A673 (cell line): Measurements from ENCODE around the gene MST1R. TPM values are rescaled to one million over a fixed set of nuclear protein-coding genes. Genes with fewer than 3 reads are reported as not detected.

Source experiments
- BruUV-seq: library from RNA; stranded (reverse); fragments of 400-500 nt; replicated peaks from 2 replicates; lab custom pipeline; 2021; lab: Mats Ljungman, UMichigan
- CTCF ChIA-PET: fragments of 300-600 bp; sonication (Branson Sonifier 250); formaldehyde crosslinking; loops from one replicate; lab custom pipeline; 2022; ENCODE audit warnings: antibody characterized with exemption; lab: Charles Lee
- POLR2A ChIA-PET: fragments of 300-600 bp; sonication (Branson Sonifier 250); formaldehyde crosslinking; loops from one replicate; lab custom pipeline; 2022; ENCODE audit warnings: antibody characterized with exemption; ENCODE audit not compliant: low non-redundant PET; lab: Charles Lee
- DNase-seq: peaks from one replicate; pipeline ENCODE4 v3.0.0-alpha.2; 2015; ENCODE audit warnings: low spot score
- H3K27ac ChIP-seq: fragments of 200-600 bp; sonication (generic); 2 replicates; pipeline ENCODE4 v1.5.1; 2016; ENCODE audit warnings: mixed run types, low read depth, mild to moderate bottlenecking, mixed read lengths, antibody characterized with exemption, low read length; ENCODE audit not compliant: poor library complexity, severe bottlenecking
- H3K27me3 ChIP-seq: fragments of 200-600 bp; sonication (generic); replicated peaks from 2 replicates; pipeline ENCODE4 v1.6.1; 2017; ENCODE audit warnings: mixed run types, low read depth, mild to moderate bottlenecking, mixed read lengths, antibody characterized with exemption, low read length; ENCODE audit not compliant: insufficient read depth, poor library complexity
- H3K36me3 ChIP-seq: fragments of 200-600 bp; sonication (generic); 2 replicates; pipeline ENCODE4 v1.6.1; 2016; ENCODE audit warnings: mixed run types, mild to moderate bottlenecking, mixed read lengths, antibody characterized with exemption, low read length; ENCODE audit not compliant: insufficient read depth, poor library complexity, severe bottlenecking
- H3K4me1 ChIP-seq: fragments of 200-600 bp; sonication (generic); 2 replicates; pipeline ENCODE4 v1.6.1; 2017; ENCODE audit warnings: mixed run types, mild to moderate bottlenecking, mixed read lengths, antibody characterized with exemption, low read length; ENCODE audit not compliant: insufficient read depth, poor library complexity, severe bottlenecking
- H3K4me3 ChIP-seq: fragments of 200-600 bp; sonication (generic); 2 replicates; pipeline ENCODE4 v1.5.1; 2016; ENCODE audit warnings: low read depth, mixed run types, mild to moderate bottlenecking, mixed read lengths, low read length; ENCODE audit not compliant: poor library complexity, severe bottlenecking
- H3K9me3 ChIP-seq: fragments of 200-600 bp; sonication (generic); 2 replicates; pipeline ENCODE4 v1.6.1; 2016; ENCODE audit warnings: mixed run types, low read depth, mild to moderate bottlenecking, mixed read lengths, antibody characterized with exemption, low read length; ENCODE audit not compliant: poor library complexity, severe bottlenecking
- CTCF ChIP-seq: fragments of 300-800, 200-600 bp; sonication (generic); conservative IDR thresholded peaks from 2 replicates; pipeline ENCODE4 v1.5.1; 2017; ENCODE audit warnings: low read depth, mild to moderate bottlenecking, antibody characterized with exemption, low read length, moderate library complexity, mixed read lengths
- EZH2 ChIP-seq: fragments of 200-600 bp; sonication (generic); IDR thresholded peaks from 2 replicates; pipeline ENCODE4 v1.6.1; 2017; ENCODE audit warnings: borderline replicate concordance, low read depth, mild to moderate bottlenecking, mixed read lengths, antibody characterized with exemption, low read length; ENCODE audit not compliant: poor library complexity, severe bottlenecking
- intact Hi-C: fragments of 100-400 bp; cut with micrococcal nuclease; formaldehyde crosslinking; loops from one replicate; pipeline ENCODE4 v1.10.0; 2022; ENCODE audit not compliant: unreplicated experiment
- total RNA-seq: library from RNA; stranded (reverse); gene quantifications from 2 replicates; pipeline ENCODE4 v1.2.3, GENCODE V29; 2021

MST1R gene
- total RNA-seq, 1 experiment from 2014 or later: not detected

GRCh38 chr3:49873623-49874022 is 30.1 kb downstream of the MST1R start:
- no peak for TF ChIP-seq CTCF
- no peak for TF ChIP-seq EZH2
- CTCF ChIA-PET: no interaction called here
- H3K36me3 ChIP-seq: no peaks in the 10 kb centered on the region
- H3K9me3 ChIP-seq: no peaks in the 10 kb centered on the region
- no peak overlapping the region for H3K4me3 ChIP-seq
- POLR2A ChIA-PET: no interaction called here
- no peaks in the 10 kb centered on the region for H3K27me3 ChIP-seq
- no peak for DNase-seq
- H3K4me1 ChIP-seq: no peaks in the 10 kb centered on the region
- intact Hi-C loops: no loop called here
- no TSS peak for BruUV-seq
- H3K27ac ChIP-seq: no peak overlapping the region

- ChIA-PET POLR2A (no interaction called here), CTCF (no interaction called here)
- H3K27me3 ChIP-seq: no peaks in the 10 kb centered on the region
- intact Hi-C loops: no loop called here
- no peak overlapping the region for H3K4me3 ChIP-seq
- H3K27ac ChIP-seq: no peak overlapping the region
- no TSS peak for BruUV-seq
- H3K9me3 ChIP-seq: no peaks in the 10 kb centered on the region
- no peak for TF ChIP-seq EZH2
- no peak for TF ChIP-seq CTCF
- H3K36me3 ChIP-seq: no peaks in the 10 kb centered on the region
- H3K4me1 ChIP-seq: no peaks in the 10 kb centered on the region
- no peak for DNase-seq
Observed at GRCh38 chr3:49872801-49873281, 30.8 kb downstream of the MST1R start.

GRCh38 chr3:49871531-49872153 is 32.0 kb downstream of the MST1R start:
- no TSS peak for BruUV-seq
- POLR2A ChIA-PET: no interaction called here
- CTCF ChIA-PET: no interaction called here
- no peak overlapping the region for H3K4me3 ChIP-seq
- H3K4me1 ChIP-seq: no peaks in the 10 kb centered on the region
- no peaks in the 10 kb centered on the region for H3K9me3 ChIP-seq
- intact Hi-C loops: no loop called here
- DNase-seq: no peak
- no peak overlapping the region for H3K27ac ChIP-seq
- H3K27me3 ChIP-seq: no peaks in the 10 kb centered on the region
- TF ChIP-seq CTCF (no peak), EZH2 (no peak)
- H3K36me3 ChIP-seq: no peaks in the 10 kb centered on the region
